ENCODE measurements around the gene ITGB4.

The ITGB4 gene

GRCh38 chr17:75748706-75749105 is 27.4 kb downstream of the ITGB4 start:
- Mint-ChIP-seq H3K27ac (no peak overlapping the region), H3K27me3 (peaks cover 25% of the 10 kb centered on the region), H3K36me3 (ENCODE audit: low read depth) (no peaks in the 10 kb centered on the region), H3K4me3 (no peak overlapping the region), H3K4me1 (ENCODE audit: low read depth) (peaks cover 13% of the 10 kb centered on the region), H3K9me3 (no peaks in the 10 kb centered on the region)
- intact Hi-C loops (cut with micrococcal nuclease) = loop anchor here (1.0 kb wide), 1 partner anchor 73 kb away; no protein-coding TSS in a partner anchor

- Mint-ChIP-seq H3K4me3 (no peak overlapping the region), H3K9me3 (no peaks in the 10 kb centered on the region), H3K4me1 (ENCODE audit: low read depth) (peaks cover 22% of the 10 kb centered on the region), H3K27me3 (peaks cover 29% of the 10 kb centered on the region), H3K27ac (peak overlapping the region; percentile 47), H3K36me3 (ENCODE audit: low read depth) (no peaks in the 10 kb centered on the region)
- intact Hi-C loops (cut with micrococcal nuclease) = loop anchor here (1.0 kb wide), 1 partner anchor 74 kb away; no protein-coding TSS in a partner anchor
Measured at GRCh38 chr17:75749545-75750389, 28.5 kb downstream of the ITGB4 start.

GRCh38 chr17:75750661-75751423 is 29.6 kb downstream of the ITGB4 start:
- peaks cover 32% of the 10 kb centered on the region for H3K4me1 Mint-ChIP-seq (ENCODE audit: low read depth)
- H3K9me3 Mint-ChIP-seq = no peaks in the 10 kb centered on the region
- intact Hi-C loops (cut with micrococcal nuclease) = no loop called here
- peaks cover 33% of the 10 kb centered on the region for H3K27me3 Mint-ChIP-seq
- H3K27ac Mint-ChIP-seq = no peak overlapping the region
- H3K36me3 Mint-ChIP-seq (ENCODE audit: low read depth) = no peaks in the 10 kb centered on the region
- H3K4me3 Mint-ChIP-seq = no peak overlapping the region

GRCh38 chr17:75751676-75752404 is 30.6 kb downstream of the ITGB4 start:
- H3K9me3 Mint-ChIP-seq = no peaks in the 10 kb centered on the region
- intact Hi-C loops (cut with micrococcal nuclease) = no loop called here
- H3K27ac Mint-ChIP-seq = no peak overlapping the region
- H3K4me3 Mint-ChIP-seq = no peak overlapping the region
- H3K4me1 Mint-ChIP-seq (ENCODE audit: low read depth) = peaks cover 42% of the 10 kb centered on the region
- H3K36me3 Mint-ChIP-seq (ENCODE audit: low read depth) = peaks cover 1% of the 10 kb centered on the region
- H3K27me3 Mint-ChIP-seq = peaks cover 33% of the 10 kb centered on the region

- H3K9me3 Mint-ChIP-seq = no peaks in the 10 kb centered on the region
- intact Hi-C loops (cut with micrococcal nuclease) = no loop called here
- H3K27ac Mint-ChIP-seq = no peak overlapping the region
- H3K27me3 Mint-ChIP-seq = peaks cover 33% of the 10 kb centered on the region
- H3K4me1 Mint-ChIP-seq (ENCODE audit: low read depth) = peaks cover 44% of the 10 kb centered on the region
- H3K4me3 Mint-ChIP-seq = no peak overlapping the region
- H3K36me3 Mint-ChIP-seq (ENCODE audit: low read depth) = peaks cover 7% of the 10 kb centered on the region
Measured at GRCh38 chr17:75752405-75752709, 31.1 kb downstream of the ITGB4 start.

- peaks cover 13% of the 10 kb centered on the region for H3K36me3 Mint-ChIP-seq (ENCODE audit: low read depth)
- peaks cover 33% of the 10 kb centered on the region for H3K27me3 Mint-ChIP-seq
- intact Hi-C loops (cut with micrococcal nuclease) = no loop called here
- H3K9me3 Mint-ChIP-seq = no peaks in the 10 kb centered on the region
- H3K27ac Mint-ChIP-seq = no peak overlapping the region
- H3K4me1 Mint-ChIP-seq (ENCODE audit: low read depth) = peaks cover 39% of the 10 kb centered on the region
- H3K4me3 Mint-ChIP-seq = peak overlapping the region; percentile 38
Measured at GRCh38 chr17:75752802-75753513, 31.7 kb downstream of the ITGB4 start.

- Mint-ChIP-seq H3K36me3 (ENCODE audit: low read depth) (peaks cover 20% of the 10 kb centered on the region), H3K9me3 (no peaks in the 10 kb centered on the region), H3K4me3 (peak overlapping the region; percentile 52), H3K27me3 (peaks cover 31% of the 10 kb centered on the region), H3K4me1 (ENCODE audit: low read depth) (peaks cover 37% of the 10 kb centered on the region), H3K27ac (no peak overlapping the region)
- intact Hi-C loops (cut with micrococcal nuclease) = no loop called here
Measured at GRCh38 chr17:75753514-75754377, 32.5 kb downstream of the ITGB4 start.

GRCh38 chr17:75754378-75755204 is 33.3 kb downstream of the ITGB4 start:
- Mint-ChIP-seq H3K9me3 (no peaks in the 10 kb centered on the region), H3K36me3 (ENCODE audit: low read depth) (peaks cover 29% of the 10 kb centered on the region), H3K4me3 (no peak overlapping the region), H3K27me3 (peaks cover 28% of the 10 kb centered on the region), H3K27ac (no peak overlapping the region), H3K4me1 (ENCODE audit: low read depth) (peaks cover 36% of the 10 kb centered on the region)
- intact Hi-C loops (cut with micrococcal nuclease) = no loop called here

- H3K27ac Mint-ChIP-seq = no peak overlapping the region
- no peaks in the 10 kb centered on the region for H3K9me3 Mint-ChIP-seq
- H3K4me1 Mint-ChIP-seq (ENCODE audit: low read depth) = peaks cover 30% of the 10 kb centered on the region
- H3K36me3 Mint-ChIP-seq (ENCODE audit: low read depth) = peaks cover 30% of the 10 kb centered on the region
- intact Hi-C loops (cut with micrococcal nuclease) = no loop called here
- H3K4me3 Mint-ChIP-seq = no peak overlapping the region
- H3K27me3 Mint-ChIP-seq = peaks cover 25% of the 10 kb centered on the region
Measured at GRCh38 chr17:75755205-75755901, 34.1 kb downstream of the ITGB4 start.

GRCh38 chr17:75755990-75756389 is 34.7 kb downstream of the ITGB4 start:
- no peaks in the 10 kb centered on the region for H3K9me3 Mint-ChIP-seq
- intact Hi-C loops (cut with micrococcal nuclease) = no loop called here
- H3K27ac Mint-ChIP-seq = no peak overlapping the region
- H3K4me1 Mint-ChIP-seq (ENCODE audit: low read depth) = peaks cover 30% of the 10 kb centered on the region
- no peak overlapping the region for H3K4me3 Mint-ChIP-seq
- H3K36me3 Mint-ChIP-seq (ENCODE audit: low read depth) = peaks cover 30% of the 10 kb centered on the region
- H3K27me3 Mint-ChIP-seq = peaks cover 18% of the 10 kb centered on the region

- Mint-ChIP-seq H3K4me3 (no peak overlapping the region), H3K36me3 (ENCODE audit: low read depth) (peaks cover 35% of the 10 kb centered on the region), H3K27me3 (peaks cover 16% of the 10 kb centered on the region), H3K9me3 (no peaks in the 10 kb centered on the region), H3K4me1 (ENCODE audit: low read depth) (peaks cover 30% of the 10 kb centered on the region), H3K27ac (no peak overlapping the region)
- intact Hi-C loops (cut with micrococcal nuclease) = no loop called here
Measured at GRCh38 chr17:75756451-75757085, 35.3 kb downstream of the ITGB4 start.

Measured in dendritic cell treated with granulocyte-macrophage colony-stimulating factor and Interleukin-4, amounts not matched to agents 40 ng/mL and 50 ng/mL, for 4 days (primary cell).